ENCODE measurements around the gene DMRTA2.

Gene DMRTA2

DNA sequence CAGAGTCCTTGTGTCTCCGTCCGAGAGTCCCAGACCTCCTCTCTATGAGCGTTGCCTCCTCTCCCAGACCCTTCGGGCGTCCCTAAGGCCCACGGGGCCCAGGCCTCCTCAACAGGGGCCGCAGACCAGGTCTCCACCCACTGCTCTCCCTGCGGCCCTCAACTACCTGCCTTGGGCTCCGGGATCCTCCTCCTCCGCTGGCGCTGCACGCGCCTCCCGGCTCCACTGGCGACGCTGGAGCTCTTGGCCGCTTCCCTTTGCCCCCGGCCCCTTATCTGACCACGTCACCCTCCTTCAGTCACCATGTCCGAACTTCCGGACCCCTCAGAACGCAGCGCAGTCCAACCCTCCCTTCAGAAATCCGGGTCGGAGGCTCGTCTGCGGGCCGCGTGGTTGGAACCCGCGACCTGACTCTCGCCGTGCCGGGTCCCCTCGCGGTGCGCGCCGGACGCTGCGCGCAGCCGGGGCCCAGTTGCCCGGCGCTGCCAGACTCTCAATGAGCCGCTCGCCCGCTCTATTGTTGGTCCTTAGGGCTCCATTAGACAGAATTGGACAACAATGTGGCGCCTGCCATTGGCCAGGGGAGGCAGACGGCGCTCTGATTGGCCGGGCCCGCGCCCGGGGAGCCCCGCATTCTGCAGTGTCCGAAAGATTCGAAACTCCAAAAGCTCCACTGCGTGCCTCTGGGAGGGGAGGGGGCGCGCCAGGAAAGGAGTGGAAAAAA is at the start of gene DMRTA2:
Gene DMRTA2 (minus strand): TSS at position 498 of the 724 bp plus-strand sequence. CDS start 1,907 bp downstream, outside the sequence.
- DNase-seq, result no peak

DNA sequence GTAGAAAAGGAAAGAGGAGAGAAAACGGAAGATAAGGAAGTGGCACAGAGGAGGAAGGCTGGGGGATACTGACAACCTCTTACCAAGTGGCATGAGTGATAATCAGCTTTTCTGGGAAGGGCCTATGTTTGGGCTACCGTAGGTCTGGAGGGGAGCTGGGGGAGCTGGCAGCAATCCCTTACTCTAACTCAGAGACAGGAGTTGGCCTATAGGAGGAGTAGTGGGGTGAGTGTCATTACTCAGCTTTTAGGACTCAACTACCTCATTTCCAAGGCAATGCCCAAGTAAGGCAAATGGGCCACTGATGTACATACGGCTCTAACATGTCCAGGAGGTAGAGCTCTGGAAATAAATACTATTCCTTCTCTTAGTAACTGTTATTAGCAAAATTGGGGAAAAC is 48.7 kb upstream of the DMRTA2 start:
- no peak for DNase-seq

DNA sequence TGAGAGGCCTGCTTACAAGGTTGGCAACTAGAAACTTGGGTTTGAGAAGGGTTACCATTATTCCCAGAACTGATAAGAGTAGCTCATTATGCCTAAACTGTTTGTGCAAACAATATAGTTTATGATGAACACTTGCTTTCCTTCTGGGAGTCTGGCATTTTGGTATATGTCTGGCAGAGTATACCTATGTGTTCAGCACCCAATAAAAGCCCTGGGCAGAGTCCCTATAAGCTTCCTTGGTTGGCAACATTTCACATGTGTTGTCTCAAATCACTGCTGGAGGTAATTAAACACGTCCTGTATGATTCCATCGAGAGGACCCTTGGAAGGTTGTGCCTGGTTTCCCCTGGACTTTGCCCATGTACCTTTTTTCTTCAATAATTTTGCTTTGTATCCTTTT is 39.7 kb upstream of the DMRTA2 start:
- DNase-seq, result no peak

DNA sequence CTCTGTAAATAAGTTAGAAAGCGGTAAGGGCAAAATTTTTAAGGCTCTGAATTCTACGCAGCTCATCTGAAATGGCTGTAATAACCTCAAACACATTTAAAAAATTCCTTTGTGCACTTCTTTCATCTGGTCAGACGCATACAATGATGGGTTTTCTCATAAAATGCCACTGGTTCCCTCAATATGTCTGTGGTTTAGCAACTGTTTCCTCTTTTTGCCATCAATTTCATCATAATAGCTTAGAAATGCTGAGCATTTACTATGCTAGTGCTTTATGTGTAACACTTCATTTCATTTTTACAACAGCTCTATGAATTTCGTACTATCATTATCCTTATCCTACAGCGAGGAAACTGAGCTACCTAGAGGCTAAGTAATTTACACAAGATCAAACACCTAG is 35.3 kb upstream of the DMRTA2 start:
- DNase-seq, result no peak

DNA sequence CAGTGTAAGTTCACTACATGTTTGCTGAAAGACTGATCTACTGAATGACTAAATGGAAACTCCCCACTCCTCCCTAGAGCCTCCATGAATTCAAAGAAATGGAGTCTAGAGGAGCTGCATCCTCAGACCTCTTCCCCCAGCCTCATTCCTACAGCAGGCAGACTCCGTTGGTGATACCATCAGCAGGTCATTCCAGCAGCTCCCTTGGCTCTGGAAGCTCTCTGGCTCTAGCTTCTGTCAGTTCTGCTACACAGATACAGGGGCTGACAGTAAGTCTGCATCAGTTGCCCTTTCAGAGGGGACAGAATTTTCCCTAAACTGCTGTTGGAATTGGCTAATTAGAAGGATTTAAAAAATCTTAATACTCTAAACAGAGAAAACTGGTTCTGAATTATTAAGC is 31.7 kb upstream of the DMRTA2 start:
- no peak for DNase-seq

DNA sequence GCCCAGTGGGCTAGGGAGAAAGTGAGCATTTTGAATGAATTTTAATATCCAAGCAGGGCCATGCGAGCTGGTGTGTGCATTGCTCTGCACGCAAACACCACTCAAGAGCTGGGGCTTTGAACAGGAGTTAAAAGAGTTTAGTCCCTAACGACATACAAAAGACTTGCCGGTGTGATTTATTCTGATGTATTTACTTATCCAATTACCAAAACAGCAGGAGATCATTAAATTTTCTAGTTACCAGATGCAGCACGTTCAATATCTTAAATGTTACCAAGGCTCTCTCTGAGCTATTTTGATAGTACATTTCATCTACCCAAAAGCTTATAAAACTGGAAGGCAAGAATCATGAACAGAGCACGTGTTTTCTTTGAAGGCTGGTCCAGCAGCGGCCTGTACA is 30.0 kb upstream of the DMRTA2 start:
- no peak for DNase-seq

DNA sequence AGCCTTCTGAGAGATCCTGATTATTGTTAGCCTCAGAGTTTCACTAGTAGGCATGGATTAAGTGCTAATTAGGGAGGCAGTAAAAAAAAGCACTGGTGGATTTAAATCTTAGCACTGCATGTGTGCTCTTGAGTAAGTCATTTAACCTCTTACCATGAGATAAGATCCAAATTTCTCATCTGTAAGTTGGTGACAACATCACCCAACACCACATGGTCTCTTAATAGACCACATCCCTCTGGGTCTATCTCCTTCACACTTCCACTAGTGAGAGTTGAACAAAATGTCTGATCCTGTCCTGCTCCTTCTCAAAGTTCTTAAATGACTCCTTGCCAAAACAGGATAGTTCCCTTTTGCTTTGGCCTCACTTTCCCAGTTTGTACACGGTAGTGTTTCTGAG is 29.5 kb upstream of the DMRTA2 start:
- DNase-seq, result no peak

DNA sequence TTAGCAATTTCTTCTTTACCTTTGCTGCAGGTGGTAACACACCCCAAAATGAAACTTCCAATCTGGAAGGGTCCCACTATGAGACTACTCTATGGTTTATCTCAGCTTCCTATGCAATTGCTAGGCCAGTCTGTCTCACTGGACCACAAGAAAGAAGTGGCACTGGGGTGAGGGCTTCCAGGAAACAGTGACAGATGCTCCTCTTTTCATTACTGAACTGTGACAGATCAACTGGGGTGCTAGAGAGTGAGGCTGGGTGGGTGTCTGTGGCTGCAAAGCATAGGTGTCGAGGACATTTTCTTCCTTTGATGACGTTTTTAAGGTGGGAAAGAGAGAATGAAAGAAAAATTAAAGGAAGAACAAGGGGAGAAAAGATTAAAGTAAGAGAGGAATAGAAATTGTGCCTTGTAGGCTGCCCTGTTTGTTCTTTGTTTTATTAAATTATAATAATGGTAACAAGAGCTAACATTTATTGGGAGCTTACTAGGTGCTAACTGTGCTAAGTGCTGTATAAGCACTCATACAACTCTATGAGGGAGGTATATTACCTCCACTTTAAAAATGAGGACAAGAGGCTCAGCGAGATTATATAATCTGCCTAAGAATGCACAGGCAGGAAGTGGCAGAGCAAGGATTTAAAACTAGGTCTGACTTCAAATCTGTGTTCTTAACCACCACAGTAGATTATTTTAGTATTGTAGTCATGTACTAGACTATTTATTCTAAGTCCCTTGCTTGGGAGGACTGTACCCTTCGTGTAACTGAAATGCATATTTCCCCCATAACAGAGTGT is 27.8 kb upstream of the DMRTA2 start:
- no peak for DNase-seq

DNA sequence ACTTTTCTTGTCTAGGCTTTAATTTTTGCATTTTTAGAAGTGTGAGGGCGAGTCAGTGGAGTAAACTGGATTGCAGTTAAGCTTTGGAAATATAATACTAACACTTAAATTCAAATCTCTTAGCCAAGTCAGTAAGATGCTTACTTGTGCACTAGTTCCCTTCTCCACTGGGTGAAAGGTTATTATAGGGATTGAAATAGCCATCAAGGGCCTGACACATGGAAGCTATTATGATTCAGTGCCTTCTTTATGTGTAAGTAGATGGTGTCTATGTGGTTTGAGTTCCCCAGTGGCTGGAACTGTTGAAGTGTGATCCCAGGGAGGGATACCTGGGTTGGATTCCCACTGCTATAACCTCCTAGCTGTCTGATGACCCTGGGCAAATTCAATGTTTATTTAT is 24.7 kb upstream of the DMRTA2 start:
- DNase-seq, result no peak

DNA sequence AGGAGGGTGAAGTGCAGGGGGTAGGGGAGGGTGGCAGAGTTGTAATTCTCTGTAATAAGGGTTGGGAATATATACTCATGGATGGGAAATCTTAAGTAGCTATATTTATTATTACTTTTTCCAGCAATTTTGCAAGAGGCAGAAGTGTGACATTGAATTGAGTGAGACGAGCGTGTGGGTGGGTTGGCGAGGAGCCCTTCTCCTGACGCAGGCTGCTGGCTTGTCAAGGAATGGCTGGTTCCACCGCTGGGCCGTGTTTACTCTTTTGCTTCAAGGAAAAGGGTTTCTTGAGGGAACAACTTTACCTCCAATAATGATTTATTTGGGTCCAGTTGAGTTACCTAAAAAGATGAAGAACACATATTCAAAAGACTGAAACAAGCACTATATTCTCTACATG is 17.9 kb upstream of the DMRTA2 start:
- no peak for DNase-seq

DNA sequence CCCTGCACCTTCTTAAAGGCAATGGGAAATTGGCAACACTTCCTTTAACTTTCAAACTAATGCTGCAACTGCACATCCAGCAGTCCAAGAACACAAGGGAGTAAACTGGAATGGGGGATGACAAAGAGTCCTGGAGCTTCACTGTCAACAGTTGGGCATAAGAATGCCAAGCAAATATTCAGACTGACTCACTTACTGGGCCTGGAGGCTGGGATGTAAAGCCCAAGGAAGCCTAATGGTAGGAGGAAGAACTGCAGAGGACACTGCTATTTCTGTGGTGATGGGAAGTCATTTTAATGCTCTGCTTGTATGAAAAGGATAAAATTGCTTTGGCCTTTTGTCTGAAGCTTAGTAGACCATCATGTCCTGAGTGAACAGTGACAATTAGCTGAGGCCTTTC is 15.7 kb upstream of the DMRTA2 start:
- DNase-seq, result no peak

DNA sequence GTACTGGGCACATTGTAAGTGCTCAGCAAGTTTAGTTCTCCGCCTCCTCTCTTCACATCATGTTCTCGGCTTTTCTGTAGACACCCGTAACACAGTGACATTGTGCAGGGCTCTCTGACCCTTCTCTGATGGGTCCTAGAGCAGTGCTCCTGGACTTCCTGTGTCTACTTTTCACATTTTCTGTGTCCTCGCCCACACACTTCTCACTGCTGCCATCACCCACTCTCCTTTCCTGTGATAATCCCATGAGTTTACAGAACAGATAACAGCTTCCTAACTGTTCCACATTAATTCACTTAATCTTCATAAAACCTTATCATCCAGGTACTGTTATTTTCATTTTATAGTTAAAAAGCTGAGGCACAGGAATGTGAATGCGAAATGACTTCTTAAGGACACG is 13.2 kb upstream of the DMRTA2 start:
- DNase-seq, result no peak

DNA sequence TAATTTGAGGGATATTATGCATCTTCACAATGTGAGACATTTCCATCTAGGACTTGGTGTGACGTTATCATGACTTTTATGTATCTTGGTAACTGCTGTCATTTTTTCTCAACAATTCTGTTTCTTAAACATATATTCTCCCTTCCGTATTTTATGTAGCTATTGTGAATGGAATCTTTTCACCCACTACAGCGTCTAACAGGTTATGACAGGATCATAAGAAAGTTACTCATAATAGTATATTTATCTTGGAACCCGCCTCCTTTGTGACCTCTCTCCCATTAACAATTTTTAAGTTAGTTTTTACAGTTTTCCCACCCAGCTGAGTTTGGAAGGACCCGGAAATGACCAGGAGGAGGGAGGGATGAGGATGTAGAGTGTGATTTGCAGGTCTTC is 6.8 kb upstream of the DMRTA2 start:
- DNase-seq, result no peak

DNA sequence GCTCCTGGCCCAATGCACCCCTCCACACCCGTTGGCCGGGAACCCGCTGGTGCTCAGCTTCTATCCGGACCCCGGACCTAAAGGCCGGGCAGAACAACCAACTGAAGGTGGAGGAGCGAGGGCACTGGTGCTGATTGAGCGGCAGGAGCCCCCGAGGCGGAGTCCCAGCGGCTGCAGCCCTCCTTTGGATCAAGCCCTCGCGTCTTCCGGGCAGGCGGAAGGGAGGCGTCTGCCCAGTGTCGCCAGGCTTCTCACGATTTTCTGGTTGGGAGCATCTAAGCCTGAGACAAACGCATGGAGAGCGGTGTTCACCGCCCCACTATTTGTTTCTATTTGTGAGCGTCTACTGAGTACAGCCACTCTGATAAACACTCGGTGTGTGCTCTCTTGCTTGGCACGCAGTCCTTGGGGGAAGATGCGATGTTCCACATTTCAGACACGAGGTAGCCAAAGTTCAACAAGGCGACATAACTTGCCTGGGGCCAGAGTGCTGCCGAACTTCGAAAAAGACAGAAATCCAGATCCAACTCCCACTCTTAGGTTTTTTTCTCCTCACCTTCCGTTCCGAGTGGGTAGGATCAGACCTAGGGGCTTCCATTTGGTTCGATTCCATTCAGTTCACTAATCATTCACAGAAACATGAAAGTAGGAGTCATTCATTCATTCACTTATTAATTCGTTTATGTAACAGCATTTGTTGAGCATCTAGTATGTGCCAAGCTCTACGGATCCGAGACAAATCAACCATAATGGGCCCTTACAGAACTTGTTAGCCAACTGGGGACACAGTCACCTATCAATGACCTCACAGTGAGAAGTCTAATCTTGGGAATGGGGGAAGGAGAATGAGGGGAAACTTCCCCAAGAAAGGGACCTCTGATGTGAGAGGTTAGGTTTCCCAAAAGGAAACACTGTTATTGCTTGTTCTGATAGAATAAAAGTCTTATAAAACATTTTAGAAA is 4.9 kb upstream of the DMRTA2 start:
- no peak for DNase-seq

DNA sequence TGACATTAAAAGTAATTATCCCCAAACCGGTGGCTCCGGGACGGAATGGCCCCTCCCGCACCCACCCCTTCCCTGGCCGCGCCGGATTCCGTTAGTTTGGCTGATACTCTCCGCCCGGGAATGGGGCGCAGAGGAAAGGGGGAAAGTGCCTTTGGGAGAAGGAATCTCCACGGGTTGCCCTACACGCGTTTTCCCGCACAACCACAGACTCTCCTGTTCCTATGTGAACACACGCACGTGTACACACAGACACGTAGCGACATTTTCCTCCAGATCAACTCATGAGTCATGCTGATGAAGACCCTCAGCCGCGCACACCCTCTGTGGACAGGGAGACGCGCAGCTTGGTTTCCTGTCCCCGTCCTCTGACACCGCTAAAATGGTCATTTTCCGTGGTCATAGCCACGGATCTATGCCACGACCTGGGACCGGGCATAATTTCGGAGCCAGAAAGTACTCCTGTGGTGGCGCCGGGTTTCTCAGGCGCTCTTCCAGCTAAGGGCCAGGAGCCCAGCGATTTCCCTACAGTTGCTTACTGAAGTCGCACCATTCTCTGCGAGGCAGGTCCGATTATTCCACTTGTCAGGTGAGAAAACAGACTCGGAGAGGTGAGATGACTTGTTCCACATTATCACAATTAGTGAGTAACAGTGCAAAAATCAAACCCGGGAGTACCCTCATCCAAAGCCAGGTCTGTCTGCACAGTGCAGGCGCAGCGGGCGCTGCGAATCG is 4.0 kb upstream of the DMRTA2 start:
- DNase-seq, result no peak

DNA sequence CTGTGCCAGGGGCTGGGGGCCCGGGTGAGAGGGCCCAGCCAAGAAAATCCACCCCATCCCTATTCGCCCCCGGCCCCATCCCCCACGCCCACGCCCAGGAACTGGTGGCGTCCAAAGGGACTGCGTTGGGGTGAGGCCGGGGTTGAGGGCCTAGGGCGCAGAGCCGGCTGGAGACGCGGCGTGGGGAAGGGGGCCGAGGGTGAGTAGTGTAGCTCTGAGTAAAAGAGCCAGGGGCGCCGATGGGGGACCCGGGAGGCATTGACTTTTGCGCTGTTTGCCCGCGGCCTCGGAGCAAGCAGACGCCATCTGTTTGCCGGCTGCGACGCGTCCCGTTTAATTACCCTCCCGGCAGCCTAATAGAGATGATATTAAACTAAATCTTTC is 3.5 kb upstream of the DMRTA2 start:
- DNase-seq, result no peak

DNA sequence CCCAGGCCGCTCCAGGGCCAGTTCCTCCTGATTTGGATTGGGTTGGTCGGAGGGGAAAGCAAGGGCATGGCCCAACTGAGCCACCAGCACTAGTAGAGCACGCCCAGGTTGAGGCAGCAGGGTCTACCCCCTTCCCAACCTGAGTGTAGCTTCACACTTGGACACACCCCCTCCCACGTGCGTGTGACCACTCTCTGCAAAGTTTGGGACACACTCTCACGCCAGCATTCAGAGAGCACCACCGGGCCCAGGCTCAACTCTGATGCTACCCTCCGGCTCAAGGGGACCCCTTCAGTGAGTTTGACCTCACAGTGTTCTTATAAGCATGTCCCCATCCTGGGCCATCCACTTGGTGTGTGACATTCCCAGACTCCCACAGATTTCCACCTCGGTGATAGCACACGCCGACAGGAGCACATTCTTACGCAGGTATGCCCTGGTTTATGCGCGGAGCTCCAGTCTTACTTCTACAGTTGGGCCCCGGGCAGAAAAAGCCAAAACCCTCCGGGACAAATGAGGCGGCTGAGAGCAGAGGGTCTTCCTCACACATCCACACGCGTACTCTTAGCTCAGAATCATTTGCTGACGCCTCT is 3.0 kb upstream of the DMRTA2 start:
- DNase-seq, result no peak

DNA sequence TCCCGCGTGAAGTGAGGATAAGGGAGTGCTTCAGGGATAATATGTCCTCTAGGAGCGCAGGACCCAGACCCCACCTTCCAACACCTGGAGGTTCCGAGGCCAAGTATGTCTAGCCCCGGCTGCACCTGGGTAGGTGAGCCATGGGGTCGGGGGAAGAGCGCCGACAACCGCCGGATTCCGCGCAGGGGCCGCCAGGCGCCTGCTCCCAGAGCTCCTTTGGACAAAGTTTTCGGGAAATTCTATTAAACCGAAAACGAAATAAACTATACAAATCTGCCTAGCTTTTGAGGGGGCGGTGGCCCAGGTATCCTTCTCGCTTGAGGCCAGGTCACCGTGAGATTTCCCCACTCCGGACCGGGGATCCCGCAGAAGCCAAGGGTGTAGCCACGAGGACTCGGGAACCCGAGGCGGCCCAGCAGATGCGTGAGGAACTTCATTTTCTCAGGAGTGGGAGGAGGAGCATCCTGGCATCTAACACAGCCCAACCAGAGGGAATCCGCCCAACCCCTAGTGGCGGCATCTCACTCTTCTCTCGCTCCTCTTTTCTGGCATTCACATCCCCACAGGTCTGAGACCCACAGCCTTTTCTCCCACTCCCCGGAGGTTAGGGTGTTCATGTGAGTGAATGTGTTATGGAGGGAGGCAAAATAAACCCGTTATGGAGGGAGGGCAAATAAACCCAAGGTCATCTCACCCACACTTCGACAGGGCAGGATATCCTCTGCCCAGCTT is 2.3 kb upstream of the DMRTA2 start:
- no peak for DNase-seq

DNA sequence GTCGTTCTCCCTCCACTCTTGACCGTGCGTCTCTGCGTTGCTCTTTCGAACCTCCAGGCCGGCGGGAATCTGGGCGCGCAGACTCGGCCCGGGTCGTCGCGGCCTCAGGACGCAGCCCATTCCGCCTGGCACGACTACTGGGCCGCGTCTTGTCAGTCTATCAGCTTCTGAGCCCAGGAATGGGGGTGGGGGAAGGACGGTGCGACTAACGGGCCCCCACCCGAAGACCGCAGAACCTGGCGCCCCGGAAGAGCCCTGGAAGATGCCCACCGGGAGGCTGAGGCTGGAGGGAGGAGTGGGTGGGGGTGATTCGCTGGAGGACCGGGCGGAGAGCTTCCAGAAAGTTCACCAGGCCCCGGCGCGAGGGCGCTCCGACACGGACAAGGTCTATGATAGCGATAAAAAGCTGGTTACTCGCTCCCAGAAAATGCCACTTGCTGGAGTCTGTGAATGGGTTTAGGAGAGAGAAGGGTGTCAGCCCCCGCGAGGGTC is 1.7 kb upstream of the DMRTA2 start:
- no peak for DNase-seq

DNA sequence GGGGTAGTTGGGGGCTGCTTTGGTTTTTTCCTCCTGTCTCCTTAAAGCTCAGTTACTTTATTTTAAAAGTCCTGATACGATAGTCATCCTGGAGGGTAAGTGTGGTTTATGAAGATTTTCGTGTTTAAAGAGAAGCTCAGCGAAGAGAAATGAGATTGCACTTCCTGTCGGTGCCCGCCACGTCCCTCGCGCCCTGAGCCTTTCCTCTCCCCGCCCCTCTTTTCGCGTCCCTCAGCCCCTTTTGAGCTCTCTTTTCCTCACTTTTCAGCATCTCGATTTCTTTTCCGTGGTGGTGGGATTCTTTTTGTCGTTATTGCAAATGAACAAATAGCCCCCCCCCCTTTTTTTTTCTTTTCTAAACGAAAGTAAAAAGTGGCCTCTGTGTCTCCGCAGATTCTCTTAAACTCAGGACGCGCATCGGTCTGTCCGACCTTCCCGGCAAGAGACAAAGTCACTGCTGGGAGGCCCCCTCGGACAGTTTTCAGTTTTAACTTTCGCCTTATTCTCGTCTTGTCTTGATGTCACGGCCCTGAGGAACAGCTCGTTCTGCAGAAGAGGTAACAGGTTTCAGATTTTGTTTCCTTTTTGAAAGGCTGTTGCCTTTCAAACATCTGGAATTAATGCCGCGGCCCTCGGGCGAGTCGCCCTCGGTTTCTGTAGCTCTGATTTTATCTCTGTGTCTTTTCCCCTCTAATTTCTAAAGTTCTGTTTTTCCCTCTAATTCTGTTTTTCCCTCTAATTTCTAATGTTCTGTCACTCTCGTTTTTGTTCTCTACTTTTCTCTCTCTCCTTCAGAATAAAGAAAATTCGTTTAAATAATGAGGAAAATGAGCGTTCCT is 1.0 kb upstream of the DMRTA2 start:
- no peak for DNase-seq

DNA sequence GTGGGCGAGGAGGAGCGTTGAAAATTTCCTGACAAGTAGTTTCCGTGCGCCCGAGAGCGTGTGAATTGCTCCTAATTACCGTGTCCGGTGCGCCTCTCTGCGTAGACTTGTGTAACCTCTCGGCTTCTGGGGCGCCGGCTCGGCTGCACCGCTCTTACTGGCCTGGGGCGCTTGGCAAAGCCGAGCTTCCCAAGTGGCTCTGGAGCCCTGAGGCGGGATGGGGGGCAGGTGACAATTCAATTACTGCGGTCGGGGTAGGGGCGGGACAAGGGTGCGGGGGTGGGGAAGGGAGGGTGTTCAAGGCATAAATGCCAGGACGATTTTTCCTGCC is 392 bp upstream of the DMRTA2 start:
- DNase-seq, result no peak
